Prostate gland (tissue), 2 donors: ENCODE results near the gene THAP8.

Experiments used
- POLR2A ChIP-seq: fragments of 450-650 bp; IDR thresholded peaks from one replicate; pipeline ENCODE4 v1.6.1; 2016; ENCODE audit warnings: antibody characterized with exemption, mild to moderate bottlenecking
- POLR2AphosphoS5 ChIP-seq: sonication (generic); formaldehyde crosslinking; IDR thresholded peaks from one replicate; pipeline ENCODE4 v1.6.1; 2017; ENCODE audit warnings: antibody characterized with exemption
- TF ChIP-seq, protein P1 (sequence below), 4 experiments: fragments of 200-600 bp in 2 of 4; fragments of 450-650 bp in 2 of 4; sonication (generic) in 2 of 4; IDR thresholded peaks; 1 replicate in 3 of 4; 2 replicates in 1 of 4; pipeline ENCODE4 v1.5.1; 2016 to 2019; ENCODE audit warnings: antibody characterized with exemption in 4 of 4, mild to moderate bottlenecking in 2 of 4, moderate library complexity in 2 of 4

GRCh38 chr19:36093146-36093662 lies 39.1 kb upstream of the THAP8 start:
- TF ChIP-seq, protein P1, sequence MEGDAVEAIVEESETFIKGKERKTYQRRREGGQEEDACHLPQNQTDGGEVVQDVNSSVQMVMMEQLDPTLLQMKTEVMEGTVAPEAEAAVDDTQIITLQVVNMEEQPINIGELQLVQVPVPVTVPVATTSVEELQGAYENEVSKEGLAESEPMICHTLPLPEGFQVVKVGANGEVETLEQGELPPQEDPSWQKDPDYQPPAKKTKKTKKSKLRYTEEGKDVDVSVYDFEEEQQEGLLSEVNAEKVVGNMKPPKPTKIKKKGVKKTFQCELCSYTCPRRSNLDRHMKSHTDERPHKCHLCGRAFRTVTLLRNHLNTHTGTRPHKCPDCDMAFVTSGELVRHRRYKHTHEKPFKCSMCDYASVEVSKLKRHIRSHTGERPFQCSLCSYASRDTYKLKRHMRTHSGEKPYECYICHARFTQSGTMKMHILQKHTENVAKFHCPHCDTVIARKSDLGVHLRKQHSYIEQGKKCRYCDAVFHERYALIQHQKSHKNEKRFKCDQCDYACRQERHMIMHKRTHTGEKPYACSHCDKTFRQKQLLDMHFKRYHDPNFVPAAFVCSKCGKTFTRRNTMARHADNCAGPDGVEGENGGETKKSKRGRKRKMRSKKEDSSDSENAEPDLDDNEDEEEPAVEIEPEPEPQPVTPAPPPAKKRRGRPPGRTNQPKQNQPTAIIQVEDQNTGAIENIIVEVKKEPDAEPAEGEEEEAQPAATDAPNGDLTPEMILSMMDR (IDR thresholded peaks at IDR 0.05) = no peak
- no peak for TF ChIP-seq POLR2A
- no peak for TF ChIP-seq POLR2AphosphoS5
